Measurements from ENCODE around the gene NUP93. TPM values are rescaled to one million over a fixed set of nuclear protein-coding genes. Genes with fewer than 3 reads are reported as not detected.

The NUP93 gene
- total RNA-seq, 1 donor from 2014 or later: 50.0 TPM

DNA sequence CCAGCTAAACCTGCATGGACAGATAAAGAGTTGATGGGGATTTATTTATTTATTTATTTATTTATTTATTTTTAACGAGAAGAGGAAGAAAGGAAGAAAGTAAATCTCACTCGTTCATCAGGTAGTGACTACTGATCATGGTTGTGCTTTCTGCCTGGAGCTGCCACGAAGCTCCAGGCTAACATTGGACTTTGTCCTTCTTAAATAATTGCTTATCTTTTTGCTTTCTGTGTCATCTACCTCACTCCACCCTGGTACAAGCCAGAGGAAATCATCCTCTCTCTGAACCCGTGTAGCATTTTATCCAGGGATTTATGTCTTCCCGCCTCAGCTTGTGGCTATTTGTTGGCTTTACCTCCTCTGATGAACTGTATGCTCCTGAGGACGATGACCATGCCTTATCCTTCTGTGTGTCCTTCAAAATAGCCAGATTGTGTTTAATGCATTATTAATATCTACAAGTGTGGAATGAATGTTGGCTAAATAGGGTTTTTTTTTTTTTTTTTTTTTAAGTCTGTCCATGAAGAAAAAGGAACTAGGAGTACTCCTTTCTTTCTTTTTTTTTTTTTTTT, 127.0 kb downstream of the NUP93 start:
- no peaks in the 10 kb centered on the region for H3K36me3 Mint-ChIP-seq (ENCODE audit: low read depth)
- H3K9me3 Mint-ChIP-seq (ENCODE audit: low read depth): no peaks in the 10 kb centered on the region
- H3K4me3 Mint-ChIP-seq (ENCODE audit: unreplicated experiment): no peak overlapping the region
- DNase-seq (ENCODE audit: low spot score): no peak
- no peaks in the 10 kb centered on the region for H3K27me3 Mint-ChIP-seq (ENCODE audit: low read depth)
- peaks cover 24% of the 10 kb centered on the region for H3K4me1 Mint-ChIP-seq (ENCODE audit: low read depth)
- no peak overlapping the region for H3K27ac Mint-ChIP-seq (ENCODE audit: unreplicated experiment)
- TF ChIP-seq, protein P1, sequence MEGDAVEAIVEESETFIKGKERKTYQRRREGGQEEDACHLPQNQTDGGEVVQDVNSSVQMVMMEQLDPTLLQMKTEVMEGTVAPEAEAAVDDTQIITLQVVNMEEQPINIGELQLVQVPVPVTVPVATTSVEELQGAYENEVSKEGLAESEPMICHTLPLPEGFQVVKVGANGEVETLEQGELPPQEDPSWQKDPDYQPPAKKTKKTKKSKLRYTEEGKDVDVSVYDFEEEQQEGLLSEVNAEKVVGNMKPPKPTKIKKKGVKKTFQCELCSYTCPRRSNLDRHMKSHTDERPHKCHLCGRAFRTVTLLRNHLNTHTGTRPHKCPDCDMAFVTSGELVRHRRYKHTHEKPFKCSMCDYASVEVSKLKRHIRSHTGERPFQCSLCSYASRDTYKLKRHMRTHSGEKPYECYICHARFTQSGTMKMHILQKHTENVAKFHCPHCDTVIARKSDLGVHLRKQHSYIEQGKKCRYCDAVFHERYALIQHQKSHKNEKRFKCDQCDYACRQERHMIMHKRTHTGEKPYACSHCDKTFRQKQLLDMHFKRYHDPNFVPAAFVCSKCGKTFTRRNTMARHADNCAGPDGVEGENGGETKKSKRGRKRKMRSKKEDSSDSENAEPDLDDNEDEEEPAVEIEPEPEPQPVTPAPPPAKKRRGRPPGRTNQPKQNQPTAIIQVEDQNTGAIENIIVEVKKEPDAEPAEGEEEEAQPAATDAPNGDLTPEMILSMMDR (IDR thresholded peaks at IDR 0.05): no peak

- no peak for DNase-seq (ENCODE audit: low spot score)
- Mint-ChIP-seq H3K36me3 (ENCODE audit: low read depth) (no peaks in the 10 kb centered on the region), H3K27me3 (ENCODE audit: low read depth) (no peaks in the 10 kb centered on the region), H3K4me1 (ENCODE audit: low read depth) (peaks cover 24% of the 10 kb centered on the region), H3K4me3 (ENCODE audit: unreplicated experiment) (no peak overlapping the region), H3K27ac (ENCODE audit: unreplicated experiment) (no peak overlapping the region), H3K9me3 (ENCODE audit: low read depth) (no peaks in the 10 kb centered on the region)
- TF ChIP-seq, protein P1 (IDR thresholded peaks at IDR 0.05): no peak
Measured at GRCh38 chr16:56858374-56858773, 128.4 kb downstream of the NUP93 start.

GRCh38 chr16:56859636-56860035, 129.7 kb downstream of the NUP93 start:
- TF ChIP-seq, protein P1 (IDR thresholded peaks at IDR 0.05): no peak
- Mint-ChIP-seq H3K9me3 (ENCODE audit: low read depth) (no peaks in the 10 kb centered on the region), H3K4me3 (ENCODE audit: unreplicated experiment) (no peak overlapping the region), H3K27ac (ENCODE audit: unreplicated experiment) (no peak overlapping the region), H3K36me3 (ENCODE audit: low read depth) (no peaks in the 10 kb centered on the region), H3K4me1 (ENCODE audit: low read depth) (peaks cover 24% of the 10 kb centered on the region), H3K27me3 (ENCODE audit: low read depth) (no peaks in the 10 kb centered on the region)
- no peak for DNase-seq (ENCODE audit: low spot score)

GRCh38 chr16:56860226-56861020, 130.5 kb downstream of the NUP93 start:
- TF ChIP-seq, protein P1 (IDR thresholded peaks at IDR 0.05): no peak
- DNase-seq (ENCODE audit: low spot score): no peak
- peak overlapping the region; percentile 33 for H3K27ac Mint-ChIP-seq (ENCODE audit: unreplicated experiment)
- H3K4me1 Mint-ChIP-seq (ENCODE audit: low read depth): peaks cover 24% of the 10 kb centered on the region
- no peak overlapping the region for H3K4me3 Mint-ChIP-seq (ENCODE audit: unreplicated experiment)
- H3K9me3 Mint-ChIP-seq (ENCODE audit: low read depth): no peaks in the 10 kb centered on the region
- no peaks in the 10 kb centered on the region for H3K27me3 Mint-ChIP-seq (ENCODE audit: low read depth)
- H3K36me3 Mint-ChIP-seq (ENCODE audit: low read depth): no peaks in the 10 kb centered on the region

GRCh38 chr16:56861092-56861610, 131.2 kb downstream of the NUP93 start:
- no peaks in the 10 kb centered on the region for H3K36me3 Mint-ChIP-seq (ENCODE audit: low read depth)
- H3K27ac Mint-ChIP-seq (ENCODE audit: unreplicated experiment): peak overlapping the region; percentile 77
- peaks cover 24% of the 10 kb centered on the region for H3K4me1 Mint-ChIP-seq (ENCODE audit: low read depth)
- no peak overlapping the region for H3K4me3 Mint-ChIP-seq (ENCODE audit: unreplicated experiment)
- TF ChIP-seq, protein P1 (IDR thresholded peaks at IDR 0.05): no peak
- no peaks in the 10 kb centered on the region for H3K9me3 Mint-ChIP-seq (ENCODE audit: low read depth)
- no peak for DNase-seq (ENCODE audit: low spot score)
- H3K27me3 Mint-ChIP-seq (ENCODE audit: low read depth): no peaks in the 10 kb centered on the region
